ENCODE measurements around the gene UVSSA.
A peak's percentile ranks its signal among the peaks of the same experiment; 100 is the strongest.

Gene UVSSA

GRCh38 chr4:1325176-1325480, 21.9 kb upstream of the UVSSA start:
- no peak for TF ChIP-seq SUZ12 (IDR thresholded peaks at IDR 0.05; ENCODE audit: extremely low read depth, insufficient read depth, insufficient read length)
- no peak for TF ChIP-seq YY1 (IDR thresholded peaks at IDR 0.05; ENCODE audit: insufficient read depth, insufficient read length)
- H3K4me1 ChIP-seq (ENCODE audit: insufficient read depth, insufficient read length), result peaks cover 3% of the 10 kb centered on the region
- H3K27me3 ChIP-seq (ENCODE audit: insufficient read depth, insufficient read length), result no peaks in the 10 kb centered on the region
- no peak overlapping the region for H3K4me3 ChIP-seq (ENCODE audit: insufficient read length, low read depth)
- peaks cover 94% of the 10 kb centered on the region for H3K36me3 ChIP-seq (ENCODE audit: insufficient read depth, insufficient read length, low read length)
- H3K9me3 ChIP-seq (ENCODE audit: insufficient read depth, low read length), result no peaks in the 10 kb centered on the region
- no peak for DNase-seq (ENCODE audit: low read depth, low spot score)
- H3K9ac ChIP-seq (ENCODE audit: insufficient read length, low read depth), result no peak overlapping the region

DNA sequence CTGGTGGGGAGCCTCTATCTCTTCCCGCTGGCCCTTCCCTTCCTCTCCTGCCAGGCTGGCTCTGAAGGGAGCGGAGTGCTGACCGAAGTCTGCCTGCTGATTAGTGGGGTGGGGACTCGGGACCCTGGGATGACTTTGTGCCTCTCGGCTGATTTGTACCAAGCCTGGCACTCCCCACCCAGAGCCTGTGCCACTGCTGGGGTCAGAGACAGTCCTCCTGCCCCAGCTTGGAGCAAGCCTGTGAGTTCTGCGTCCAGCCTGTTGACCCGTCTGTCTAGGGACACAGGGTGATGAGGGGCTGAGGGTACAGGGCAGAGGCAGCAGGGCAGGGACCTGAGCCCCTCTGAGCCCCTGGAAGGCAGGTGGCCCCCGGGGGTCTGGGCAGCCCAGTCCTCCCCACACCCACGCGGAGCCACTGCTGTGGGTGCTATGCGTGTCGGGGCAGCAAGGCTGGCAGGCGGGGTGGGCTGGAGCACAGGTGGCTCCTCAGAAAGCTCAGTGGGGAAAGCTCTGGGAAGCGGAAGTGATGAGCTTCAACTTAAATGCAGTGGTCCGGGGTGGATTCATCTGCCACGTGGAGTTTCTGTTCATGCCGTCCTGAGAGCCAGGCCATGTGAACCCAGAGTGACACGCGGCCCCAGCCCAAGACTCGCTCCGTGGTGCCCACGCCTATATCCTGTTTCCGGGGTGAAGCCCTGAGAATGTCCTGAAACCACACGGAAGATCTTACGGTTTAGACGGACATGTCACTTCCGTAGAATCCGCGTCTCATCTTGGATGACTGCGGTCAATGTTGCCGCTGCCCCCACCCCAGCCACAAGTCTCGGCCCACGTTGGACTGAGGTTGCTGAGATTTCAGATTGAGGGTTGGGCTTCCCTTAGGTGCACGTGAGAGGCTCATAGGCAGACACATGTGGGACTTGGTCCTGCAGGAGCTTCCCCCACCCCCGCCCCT, 21.1 kb upstream of the UVSSA start:
- peaks cover 96% of the 10 kb centered on the region for H3K36me3 ChIP-seq (ENCODE audit: insufficient read depth, insufficient read length, low read length)
- no peak overlapping the region for H3K4me3 ChIP-seq (ENCODE audit: insufficient read length, low read depth)
- no peak for DNase-seq (ENCODE audit: low read depth, low spot score)
- no peaks in the 10 kb centered on the region for H3K27me3 ChIP-seq (ENCODE audit: insufficient read depth, insufficient read length)
- H3K4me1 ChIP-seq (ENCODE audit: insufficient read depth, insufficient read length), result peaks cover 3% of the 10 kb centered on the region
- peak overlapping the region; percentile 42 for H3K9ac ChIP-seq (ENCODE audit: insufficient read length, low read depth)
- no peaks in the 10 kb centered on the region for H3K9me3 ChIP-seq (ENCODE audit: insufficient read depth, low read length)
- no peak for TF ChIP-seq YY1 (IDR thresholded peaks at IDR 0.05; ENCODE audit: insufficient read depth, insufficient read length)
- TF ChIP-seq SUZ12 (IDR thresholded peaks at IDR 0.05; ENCODE audit: extremely low read depth, insufficient read depth, insufficient read length), result no peak
- no peak for TF ChIP-seq ZNF274 (IDR thresholded peaks at IDR 0.05; ENCODE audit: low read depth, low read length)

DNA sequence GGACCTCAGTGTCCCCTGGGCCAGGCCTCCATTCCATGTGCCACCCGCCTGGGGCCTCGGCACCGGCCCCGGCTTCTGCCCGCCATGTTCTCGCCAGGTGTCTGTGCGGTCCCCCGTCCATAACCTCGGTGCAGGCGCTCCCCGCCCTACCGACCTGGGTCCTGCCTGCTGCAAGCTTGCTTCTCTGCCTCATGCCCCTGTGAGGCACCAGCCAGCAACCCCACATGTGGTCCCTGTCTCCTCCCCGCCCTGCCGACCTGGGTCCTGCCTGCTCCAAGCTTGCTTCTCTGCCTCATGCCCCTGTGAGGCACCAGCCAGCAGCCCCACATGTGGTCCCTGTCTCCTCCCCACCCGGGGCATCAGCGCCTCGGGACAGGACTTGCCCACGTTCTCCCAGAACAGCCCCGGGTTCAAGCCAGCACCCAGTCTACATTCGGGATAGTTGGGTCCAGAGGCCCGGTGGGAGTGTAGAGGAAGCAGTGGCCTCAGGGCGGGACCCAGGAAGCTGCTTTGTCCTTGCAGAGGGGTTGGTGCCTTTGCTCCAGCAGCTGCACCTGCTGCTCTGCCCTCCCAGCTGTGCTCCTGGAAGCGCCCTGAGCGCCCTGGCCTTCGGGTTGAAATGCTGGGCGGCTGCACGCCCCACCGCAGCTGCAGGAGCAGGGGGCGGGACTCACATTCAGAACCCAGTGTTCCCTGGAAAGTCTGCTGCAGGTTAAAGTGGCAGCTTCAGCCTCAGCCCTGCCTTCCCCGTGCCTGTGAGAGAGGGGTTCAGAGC, 20.1 kb upstream of the UVSSA start:
- Histone ChIP-seq H3K4me3 (ENCODE audit: insufficient read length, low read depth) (no peak overlapping the region), H3K9me3 (ENCODE audit: insufficient read depth, low read length) (no peaks in the 10 kb centered on the region), H3K36me3 (ENCODE audit: insufficient read depth, insufficient read length, low read length) (peaks cover 96% of the 10 kb centered on the region), H3K4me1 (ENCODE audit: insufficient read depth, insufficient read length) (peaks cover 6% of the 10 kb centered on the region), H3K9ac (ENCODE audit: insufficient read length, low read depth) (no peak overlapping the region), H3K27me3 (ENCODE audit: insufficient read depth, insufficient read length) (no peaks in the 10 kb centered on the region)
- TF ChIP-seq SUZ12 (IDR thresholded peaks at IDR 0.05; ENCODE audit: extremely low read depth, insufficient read depth, insufficient read length), result no peak
- TF ChIP-seq ZNF274 (IDR thresholded peaks at IDR 0.05; ENCODE audit: low read depth, low read length), result no peak
- TF ChIP-seq YY1 (IDR thresholded peaks at IDR 0.05; ENCODE audit: insufficient read depth, insufficient read length), result no peak
- no peak for DNase-seq (ENCODE audit: low read depth, low spot score)

DNA sequence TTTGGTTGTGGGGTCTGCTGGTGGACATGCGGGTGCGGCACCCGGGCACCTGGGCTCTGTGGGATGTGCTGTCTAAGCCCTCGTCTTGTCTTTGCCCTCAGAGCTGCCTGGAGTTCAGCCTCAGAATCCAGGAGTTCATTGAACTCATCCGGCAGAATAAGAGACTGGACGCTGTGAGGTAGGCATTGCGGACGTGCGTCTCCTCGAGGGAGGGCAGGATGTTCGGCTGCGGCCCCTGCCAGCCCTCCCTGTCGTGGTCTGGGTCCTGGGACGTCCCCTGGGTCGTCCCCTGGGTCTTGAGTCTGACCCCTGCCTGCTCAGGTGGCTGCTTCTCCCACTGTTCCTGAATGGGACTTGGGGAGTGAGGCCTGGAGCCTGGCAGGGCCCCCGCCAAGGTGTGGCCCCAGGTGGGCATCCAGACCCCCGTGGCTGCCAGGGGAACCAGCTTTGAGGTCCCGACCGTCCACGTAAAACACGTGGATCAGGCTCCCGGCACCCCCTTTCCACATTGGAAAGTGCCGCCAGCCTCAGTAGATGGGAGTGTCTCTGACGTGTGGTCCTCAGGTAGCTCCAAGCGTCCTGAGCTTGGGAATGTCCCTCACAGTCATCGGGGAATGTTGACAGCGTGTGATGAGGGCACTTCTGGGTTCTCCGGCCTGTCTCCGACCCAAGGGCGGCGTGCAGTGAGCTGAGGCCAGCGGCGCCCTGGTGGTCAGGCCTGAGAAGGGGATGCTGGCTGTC, 19.3 kb upstream of the UVSSA start:
- H3K4me1 ChIP-seq (ENCODE audit: insufficient read depth, insufficient read length), result peaks cover 6% of the 10 kb centered on the region
- no peaks in the 10 kb centered on the region for H3K9me3 ChIP-seq (ENCODE audit: insufficient read depth, low read length)
- no peak overlapping the region for H3K9ac ChIP-seq (ENCODE audit: insufficient read length, low read depth)
- no peak for DNase-seq (ENCODE audit: low read depth, low spot score)
- H3K4me3 ChIP-seq (ENCODE audit: insufficient read length, low read depth), result no peak overlapping the region
- no peaks in the 10 kb centered on the region for H3K27me3 ChIP-seq (ENCODE audit: insufficient read depth, insufficient read length)
- peaks cover 96% of the 10 kb centered on the region for H3K36me3 ChIP-seq (ENCODE audit: insufficient read depth, insufficient read length, low read length)
- TF ChIP-seq YY1 (IDR thresholded peaks at IDR 0.05; ENCODE audit: insufficient read depth, insufficient read length) (no peak), SUZ12 (IDR thresholded peaks at IDR 0.05; ENCODE audit: extremely low read depth, insufficient read depth, insufficient read length) (no peak), ZNF274 (IDR thresholded peaks at IDR 0.05; ENCODE audit: low read depth, low read length) (no peak)

- TF ChIP-seq ZNF274 (IDR thresholded peaks at IDR 0.05; ENCODE audit: low read depth, low read length), result no peak
- no peak for TF ChIP-seq YY1 (IDR thresholded peaks at IDR 0.05; ENCODE audit: insufficient read depth, insufficient read length)
- TF ChIP-seq SUZ12 (IDR thresholded peaks at IDR 0.05; ENCODE audit: extremely low read depth, insufficient read depth, insufficient read length), result no peak
- H3K9ac ChIP-seq (ENCODE audit: insufficient read length, low read depth), result peak overlapping the region; percentile 32
- peaks cover 6% of the 10 kb centered on the region for H3K4me1 ChIP-seq (ENCODE audit: insufficient read depth, insufficient read length)
- no peaks in the 10 kb centered on the region for H3K27me3 ChIP-seq (ENCODE audit: insufficient read depth, insufficient read length)
- H3K36me3 ChIP-seq (ENCODE audit: insufficient read depth, insufficient read length, low read length), result peaks cover 95% of the 10 kb centered on the region
- H3K4me3 ChIP-seq (ENCODE audit: insufficient read length, low read depth), result no peak overlapping the region
- DNase-seq (ENCODE audit: low read depth, low spot score), result no peak
- no peaks in the 10 kb centered on the region for H3K9me3 ChIP-seq (ENCODE audit: insufficient read depth, low read length)
Observed at GRCh38 chr4:1328267-1329155, 18.5 kb upstream of the UVSSA start.

Measured in NT2/D1 (cell line).